GM23248 (cell line): ENCODE results near the gene ASPRV1. TPM values are rescaled to one million over a fixed set of nuclear protein-coding genes. Genes with fewer than 3 reads are reported as not detected.

Source experiments
- DNase-seq: peaks from one replicate; pipeline ENCODE4 v3.0.0-alpha.2; 2015
- H2AFZ ChIP-seq: fragments of 200-600 bp; sonication (generic); 2 replicates; pipeline ENCODE4 v1.6.1; 2016; ENCODE audit warnings: antibody characterized with exemption
- H3F3A ChIP-seq: fragments of 200-600 bp; sonication (generic); 2 replicates; pipeline ENCODE4 v1.6.1; 2016; ENCODE audit warnings: mild to moderate bottlenecking, antibody characterized with exemption, mixed run types; ENCODE audit not compliant: insufficient read depth
- H3K27ac ChIP-seq: fragments of 200-600 bp; sonication (generic); 2 replicates; pipeline ENCODE4 v1.5.1; 2016; ENCODE audit warnings: mild to moderate bottlenecking
- H3K27me3 ChIP-seq: fragments of 200-600 bp; sonication (generic); replicated peaks from 2 replicates; pipeline ENCODE4 v1.6.1; 2016; ENCODE audit warnings: mild to moderate bottlenecking; ENCODE audit not compliant: insufficient read depth
- H3K36me3 ChIP-seq: fragments of 200-600 bp; sonication (generic); 2 replicates; pipeline ENCODE4 v1.6.1; 2016; ENCODE audit warnings: low read depth, mild to moderate bottlenecking
- H3K4me1 ChIP-seq: fragments of 200-600 bp; sonication (generic); 2 replicates; pipeline ENCODE4 v1.6.1; 2016; ENCODE audit warnings: mild to moderate bottlenecking; ENCODE audit not compliant: insufficient read depth
- H3K4me2 ChIP-seq: fragments of 200-600 bp; sonication (generic); one replicate; pipeline ENCODE4 v1.6.1; 2016; ENCODE audit warnings: mild to moderate bottlenecking; ENCODE audit not compliant: unreplicated experiment
- H3K4me3 ChIP-seq: fragments of 200-600 bp; sonication (generic); 2 replicates; pipeline ENCODE4 v1.5.1; 2016; ENCODE audit warnings: mild to moderate bottlenecking
- H3K79me2 ChIP-seq: fragments of 200-600 bp; sonication (generic); 2 replicates; pipeline ENCODE4 v1.6.1; 2016; ENCODE audit warnings: mild to moderate bottlenecking; ENCODE audit not compliant: insufficient read depth
- H3K9ac ChIP-seq: fragments of 200-600 bp; sonication (generic); 2 replicates; pipeline ENCODE4 v1.6.1; 2016; ENCODE audit warnings: mild to moderate bottlenecking
- H3K9me2 ChIP-seq: fragments of 200-600 bp; sonication (generic); 2 replicates; pipeline ENCODE4 v1.6.1; 2016; ENCODE audit warnings: mixed run types, mild to moderate bottlenecking, moderate library complexity; ENCODE audit not compliant: insufficient read depth
- H3K9me3 ChIP-seq: fragments of 200-600 bp; sonication (generic); one replicate; pipeline ENCODE4 v1.6.1; 2017; ENCODE audit warnings: low read depth
- H4K20me1 ChIP-seq: fragments of 200-600 bp; sonication (generic); 2 replicates; pipeline ENCODE4 v1.6.0; 2016; ENCODE audit not compliant: insufficient read depth
- EZH2 ChIP-seq: fragments of 200-600 bp; sonication (generic); IDR thresholded peaks from 2 replicates; pipeline ENCODE4 v1.6.1; 2018; ENCODE audit warnings: antibody characterized with exemption, mild to moderate bottlenecking; ENCODE audit not compliant: insufficient read depth, poor library complexity, severe bottlenecking
- EZH2phosphoT487 ChIP-seq: fragments of 200-600 bp; sonication (generic); IDR thresholded peaks from 2 replicates; pipeline ENCODE4 v1.6.1; 2018; ENCODE audit warnings: antibody characterized with exemption, moderate library complexity, mild to moderate bottlenecking, low read depth; ENCODE audit not compliant: insufficient read depth
- WGBS, 2 experiments: methylation state at CpG; one replicate each; pipeline ENCODE4 v1.1.6; 2015 to 2017; ENCODE audit warnings: low lambda C conversion rate in 2 of 2, low coverage in 1 of 2; ENCODE audit errors: missing lambda C conversion rate in 2 of 2; 5-methylcytosine and 5-hydroxymethylcytosine counted together
- in situ Hi-C: fragments of 300-500 bp; cut with MboI; formaldehyde crosslinking; loops from 2 replicates; pipeline ENCODE4 v1.15.0; 2020
- polyA plus RNA-seq: library from polyadenylated mRNA; unstranded; fragments of >200 nt; fragmentation: Nextera tagmentation; extraction: Ambion mirVana; gene quantifications from 2 replicates; pipeline ENCODE4 v1.2.1, GENCODE V29; 2016
- total RNA-seq: library from RNA; depleted of rRNA; stranded (reverse); fragments of >200 nt; shearing (Covaris generic); gene quantifications from 2 replicates; pipeline ENCODE4 v1.2.3, GENCODE V29; 2014

ASPRV1 gene
- total and polyA plus RNA-seq, 2 experiments from 2014 or later = 0.24 to 0.86 TPM

DNA sequence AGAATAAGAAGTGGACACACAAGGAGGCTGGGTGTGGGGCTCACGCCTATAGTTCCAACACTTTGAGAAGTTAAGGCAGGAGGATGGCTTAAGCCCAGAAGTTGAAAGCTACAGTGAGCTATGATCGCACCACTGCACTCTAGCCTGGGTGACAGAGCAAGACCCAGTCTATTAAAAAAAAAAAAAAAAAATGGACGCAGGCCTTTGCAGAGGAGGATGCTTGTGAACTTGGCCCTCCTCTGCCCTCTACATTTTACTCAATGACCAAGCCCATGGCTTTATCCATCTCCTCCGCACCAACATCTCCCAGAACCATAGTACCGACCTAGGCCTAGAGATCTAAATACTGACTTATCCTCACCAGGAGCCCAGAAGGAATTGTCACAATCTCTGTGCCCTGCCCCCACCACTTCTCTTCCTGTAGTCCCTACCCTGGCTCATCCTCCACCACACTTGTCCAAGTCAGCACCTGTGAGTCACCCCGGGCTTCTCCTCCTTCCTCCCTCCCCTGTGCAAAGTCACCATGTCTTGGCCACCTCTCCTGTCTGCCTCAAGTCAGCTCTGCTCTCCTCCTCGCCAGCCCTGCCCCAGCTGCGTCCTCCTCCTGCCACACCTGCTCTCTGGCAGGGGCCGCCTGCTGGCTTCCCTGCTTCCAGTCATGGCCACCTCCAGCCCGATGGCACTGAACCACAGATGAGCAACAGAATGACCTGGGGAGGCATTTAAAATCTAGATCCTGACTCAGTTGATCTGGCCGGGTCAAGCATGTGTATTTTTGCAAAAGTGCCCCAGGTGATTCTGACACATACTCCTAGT, 35.8 kb upstream of the ASPRV1 start:
- DNase-seq = peak; percentile 88
- in situ Hi-C loops = no loop called here
- Histone ChIP-seq H3K27me3 (no peaks in the 10 kb centered on the region), H3K9me2 (no peaks in the 10 kb centered on the region), H3K27ac (no peak overlapping the region), H3K79me2 (no peaks in the 10 kb centered on the region), H3K4me1 (peaks cover 8% of the 10 kb centered on the region), H3K4me2 (peak overlapping the region; percentile 16), H3K4me3 (no peak overlapping the region), H3K36me3 (no peaks in the 10 kb centered on the region), H2AFZ (peak overlapping the region; percentile 12; the same call in 1 of the 2 replicates), H3K9ac (no peak overlapping the region), H4K20me1 (no peaks in the 10 kb centered on the region), H3K9me3 (no peaks in the 10 kb centered on the region), H3F3A (no peaks in the 10 kb centered on the region)
- WGBS, 2 experiments = 70 to 75% methylated on average over 11 of the region's 11 CpGs
- TF ChIP-seq EZH2 (no peak), EZH2phosphoT487 (no peak)

DNA sequence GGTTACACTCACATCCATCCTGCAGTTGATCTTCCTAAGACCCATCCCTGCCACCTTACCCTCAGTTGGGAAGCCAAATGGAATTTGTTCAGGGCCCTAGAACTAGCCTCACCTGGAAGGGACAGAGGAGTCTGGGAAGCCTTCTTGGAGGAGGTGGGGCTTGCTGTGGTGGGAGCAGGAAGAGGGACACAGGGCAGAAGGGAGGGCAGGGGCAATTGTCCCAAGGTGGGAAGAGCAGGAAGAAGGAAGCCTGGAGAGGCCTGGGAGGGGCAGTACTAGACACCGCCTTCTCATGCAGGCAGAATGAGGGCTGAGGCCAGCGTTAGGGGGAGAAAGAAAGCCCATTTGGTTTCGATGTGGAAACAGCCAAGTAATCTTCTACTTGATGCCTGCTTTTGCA, 34.1 kb upstream of the ASPRV1 start:
- 78 to 81% methylated on average over 3 of the region's 3 CpGs for WGBS, 2 experiments

DNA sequence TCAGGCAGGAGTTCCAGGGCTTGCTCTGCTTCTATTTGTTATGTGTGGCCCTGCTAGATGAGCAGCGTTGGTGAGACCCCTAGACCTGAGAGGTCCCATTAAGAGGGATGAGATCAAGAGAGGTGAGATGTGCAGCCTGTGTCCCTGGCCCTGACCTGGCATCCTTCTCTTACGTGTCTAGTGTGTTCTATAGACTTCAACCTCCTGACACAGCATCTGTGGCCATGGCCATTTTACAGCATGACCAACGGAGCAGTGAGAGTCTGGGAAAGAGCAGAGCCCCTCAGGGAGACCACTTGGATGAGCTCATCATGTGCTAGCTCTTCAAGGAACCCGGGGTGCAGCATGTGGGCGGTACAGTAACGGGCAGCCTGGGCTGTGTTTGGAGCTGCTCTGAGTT, 32.7 kb upstream of the ASPRV1 start:
- H3K9ac ChIP-seq = no peak overlapping the region
- no peaks in the 10 kb centered on the region for H3K36me3 ChIP-seq
- no peak overlapping the region for H3K4me2 ChIP-seq
- peaks cover 8% of the 10 kb centered on the region for H3K4me1 ChIP-seq
- H3K27ac ChIP-seq = no peak overlapping the region
- DNase-seq = no peak
- H3F3A ChIP-seq = no peaks in the 10 kb centered on the region
- H3K27me3 ChIP-seq = no peaks in the 10 kb centered on the region
- H4K20me1 ChIP-seq = no peaks in the 10 kb centered on the region
- TF ChIP-seq EZH2 (no peak), EZH2phosphoT487 (no peak)
- 81 to 87% methylated on average over 6 of the region's 6 CpGs for WGBS, 2 experiments
- no peaks in the 10 kb centered on the region for H3K79me2 ChIP-seq
- no peaks in the 10 kb centered on the region for H3K9me3 ChIP-seq
- H3K4me3 ChIP-seq = no peak overlapping the region
- in situ Hi-C loops = no loop called here
- H3K9me2 ChIP-seq = no peaks in the 10 kb centered on the region
- H2AFZ ChIP-seq = no peak overlapping the region

More for the DNA sequence above, 34.1 kb upstream of the ASPRV1 start:
- Histone ChIP-seq H3K4me2 (no peak overlapping the region), H3K4me3 (no peak overlapping the region), H3K9me2 (no peaks in the 10 kb centered on the region), H3K4me1 (peaks cover 8% of the 10 kb centered on the region), H3K9me3 (no peaks in the 10 kb centered on the region), H3K27me3 (no peaks in the 10 kb centered on the region), H2AFZ (no peak overlapping the region), H3K36me3 (no peaks in the 10 kb centered on the region), H4K20me1 (no peaks in the 10 kb centered on the region), H3K27ac (no peak overlapping the region), H3F3A (no peaks in the 10 kb centered on the region), H3K9ac (no peak overlapping the region), H3K79me2 (no peaks in the 10 kb centered on the region)
- no peak for TF ChIP-seq EZH2
- TF ChIP-seq EZH2phosphoT487 = no peak
- DNase-seq = no peak
- in situ Hi-C loops = no loop called here

DNA sequence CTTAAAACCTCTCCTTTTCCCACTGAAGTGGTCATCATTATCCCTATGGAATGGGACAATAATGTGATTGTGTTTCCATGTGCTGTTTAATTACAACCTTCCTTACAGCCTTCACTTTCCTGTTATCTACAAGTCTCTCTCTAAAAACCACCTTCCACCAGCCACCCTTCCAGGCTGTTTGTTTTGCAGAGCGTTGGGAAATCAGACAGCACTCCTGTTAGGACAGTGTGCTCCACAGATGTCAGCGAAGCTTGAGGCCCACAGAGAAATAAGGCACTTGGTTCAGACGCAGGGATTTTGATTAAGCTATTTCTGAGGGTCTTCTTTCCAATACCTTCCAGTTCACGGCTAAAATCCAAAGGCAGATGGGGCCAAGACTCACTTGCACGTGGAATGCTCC, 32.3 kb upstream of the ASPRV1 start:
- Histone ChIP-seq H3F3A (no peaks in the 10 kb centered on the region), H3K79me2 (no peaks in the 10 kb centered on the region), H3K9ac (no peak overlapping the region), H3K4me3 (no peak overlapping the region), H3K4me2 (no peak overlapping the region), H3K27ac (no peak overlapping the region), H3K27me3 (no peaks in the 10 kb centered on the region), H3K36me3 (no peaks in the 10 kb centered on the region), H2AFZ (no peak overlapping the region), H3K9me2 (no peaks in the 10 kb centered on the region), H3K9me3 (no peaks in the 10 kb centered on the region), H4K20me1 (no peaks in the 10 kb centered on the region), H3K4me1 (peaks cover 8% of the 10 kb centered on the region)
- in situ Hi-C loops = no loop called here
- no peak for DNase-seq
- TF ChIP-seq EZH2 (no peak), EZH2phosphoT487 (no peak)
- 45 to 49% methylated on average over 5 of the region's 5 CpGs for WGBS, 2 experiments
